ENCODE data around the gene OSR1. TPM values are rescaled to one million over a fixed set of nuclear protein-coding genes. Genes with fewer than 3 reads are reported as not detected.

OSR1 gene
- total and polyA plus RNA-seq, 2 donors (not counting 1 experiment from before 2014, with no cell fraction given): 11.3 to 13.4 TPM

DNA sequence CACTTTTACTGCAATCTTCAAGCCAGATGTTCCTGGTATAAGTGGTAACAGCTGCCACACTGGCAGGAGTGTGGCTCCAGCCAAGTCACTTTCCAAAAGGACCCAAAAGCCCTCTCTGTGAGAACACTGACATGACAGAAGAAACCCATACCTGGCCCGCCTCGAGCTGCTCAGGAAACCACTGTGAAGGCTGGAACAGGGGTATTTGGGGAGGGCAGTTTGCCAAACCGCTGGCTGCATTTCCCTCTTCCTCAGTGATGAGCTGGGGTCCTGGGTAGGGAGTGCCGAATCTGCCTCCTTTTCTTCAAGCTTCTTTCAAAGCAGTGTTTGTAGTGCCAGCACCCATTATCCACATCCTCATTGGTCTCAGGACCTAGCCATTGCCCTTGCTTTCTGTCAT is 10.3 kb upstream of the OSR1 start:
- TF ChIP-seq, protein P1, sequence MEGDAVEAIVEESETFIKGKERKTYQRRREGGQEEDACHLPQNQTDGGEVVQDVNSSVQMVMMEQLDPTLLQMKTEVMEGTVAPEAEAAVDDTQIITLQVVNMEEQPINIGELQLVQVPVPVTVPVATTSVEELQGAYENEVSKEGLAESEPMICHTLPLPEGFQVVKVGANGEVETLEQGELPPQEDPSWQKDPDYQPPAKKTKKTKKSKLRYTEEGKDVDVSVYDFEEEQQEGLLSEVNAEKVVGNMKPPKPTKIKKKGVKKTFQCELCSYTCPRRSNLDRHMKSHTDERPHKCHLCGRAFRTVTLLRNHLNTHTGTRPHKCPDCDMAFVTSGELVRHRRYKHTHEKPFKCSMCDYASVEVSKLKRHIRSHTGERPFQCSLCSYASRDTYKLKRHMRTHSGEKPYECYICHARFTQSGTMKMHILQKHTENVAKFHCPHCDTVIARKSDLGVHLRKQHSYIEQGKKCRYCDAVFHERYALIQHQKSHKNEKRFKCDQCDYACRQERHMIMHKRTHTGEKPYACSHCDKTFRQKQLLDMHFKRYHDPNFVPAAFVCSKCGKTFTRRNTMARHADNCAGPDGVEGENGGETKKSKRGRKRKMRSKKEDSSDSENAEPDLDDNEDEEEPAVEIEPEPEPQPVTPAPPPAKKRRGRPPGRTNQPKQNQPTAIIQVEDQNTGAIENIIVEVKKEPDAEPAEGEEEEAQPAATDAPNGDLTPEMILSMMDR (conservative IDR thresholded peaks at IDR 0.05 in 1 of 2, IDR thresholded peaks at IDR 0.05 in 1 of 2; ENCODE audit: low read depth in 1 of 2, low read length in 2 of 2): no peak
- no peaks in the 10 kb centered on the region for H3K79me2 ChIP-seq (ENCODE audit: control insufficient read depth, insufficient read depth, low read length)
- H3K9me3 ChIP-seq (ENCODE audit: control insufficient read depth, insufficient read depth, low read depth, low read length): no peaks in the 10 kb centered on the region
- H3K9ac ChIP-seq (ENCODE audit: insufficient read depth, low read length): no peak overlapping the region
- no peaks in the 10 kb centered on the region for H3K4me1 ChIP-seq (ENCODE audit: control insufficient read depth, extremely low read depth, insufficient read depth, low read length)
- no peak overlapping the region for H2AFZ ChIP-seq (ENCODE audit: low read length)
- no peak for DNase-seq (ENCODE audit: low read depth in 2 of 2)
- peaks cover 4% of the 10 kb centered on the region for H3K27me3 ChIP-seq (ENCODE audit: control insufficient read depth, insufficient read depth, low read length)
- H3K4me2 ChIP-seq (ENCODE audit: extremely low read depth, insufficient read depth, low read length): no peak overlapping the region
- H4K20me1 ChIP-seq (ENCODE audit: control insufficient read depth, extremely low read depth, insufficient read depth, low read length): no peaks in the 10 kb centered on the region
- no peak overlapping the region for H3K27ac ChIP-seq (ENCODE audit: insufficient read depth, low read length)
- H3K4me3 ChIP-seq (replicated peaks in 1 of 4; ENCODE audit: control extremely low read depth in 1 of 4, insufficient read depth in 1 of 4, low read depth in 3 of 4, low read length in 4 of 4): no peak overlapping the region
- H3K36me3 ChIP-seq (ENCODE audit: control insufficient read depth, insufficient read depth, low read length): no peaks in the 10 kb centered on the region

DNA sequence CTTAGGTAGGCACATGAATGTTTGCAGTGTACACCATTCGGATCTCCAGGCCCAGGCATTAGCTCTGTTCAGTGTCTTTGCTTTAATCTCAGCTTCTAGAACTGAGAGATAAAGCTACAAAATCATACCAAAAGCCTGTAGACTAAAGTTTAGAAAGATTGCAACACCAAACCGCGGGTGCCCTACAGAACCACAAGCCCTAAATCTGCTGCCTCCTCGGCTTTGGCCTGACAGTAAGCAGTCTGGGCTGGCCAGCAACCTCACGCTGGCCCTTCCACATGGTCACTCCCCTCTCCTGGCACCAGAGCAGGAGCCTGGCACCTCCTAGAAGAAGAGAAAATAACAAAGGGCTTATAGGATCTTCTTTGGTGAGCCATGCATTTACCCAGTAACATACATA is 8.9 kb upstream of the OSR1 start:
- no peak overlapping the region for H3K4me3 ChIP-seq (replicated peaks in 1 of 4; ENCODE audit: control extremely low read depth in 1 of 4, insufficient read depth in 1 of 4, low read depth in 3 of 4, low read length in 4 of 4)
- H2AFZ ChIP-seq (ENCODE audit: low read length): no peak overlapping the region
- H3K27me3 ChIP-seq (ENCODE audit: control insufficient read depth, insufficient read depth, low read length): peaks cover 4% of the 10 kb centered on the region
- no peaks in the 10 kb centered on the region for H3K4me1 ChIP-seq (ENCODE audit: control insufficient read depth, extremely low read depth, insufficient read depth, low read length)
- TF ChIP-seq EZH2 (IDR thresholded peaks at IDR 0.05; ENCODE audit: low read length, missing control alignments): no peak
- TF ChIP-seq, protein P1 (conservative IDR thresholded peaks at IDR 0.05 in 1 of 2, IDR thresholded peaks at IDR 0.05 in 1 of 2; ENCODE audit: low read depth in 1 of 2, low read length in 2 of 2): no peak
- H3K36me3 ChIP-seq (ENCODE audit: control insufficient read depth, insufficient read depth, low read length): no peaks in the 10 kb centered on the region
- no peaks in the 10 kb centered on the region for H4K20me1 ChIP-seq (ENCODE audit: control insufficient read depth, extremely low read depth, insufficient read depth, low read length)
- DNase-seq (ENCODE audit: low read depth in 2 of 2): peak in 1 of 2 donors; percentile 53
- no peaks in the 10 kb centered on the region for H3K9me3 ChIP-seq (ENCODE audit: control insufficient read depth, insufficient read depth, low read depth, low read length)
- no peak overlapping the region for H3K27ac ChIP-seq (ENCODE audit: insufficient read depth, low read length)
- no peaks in the 10 kb centered on the region for H3K79me2 ChIP-seq (ENCODE audit: control insufficient read depth, insufficient read depth, low read length)
- H3K9ac ChIP-seq (ENCODE audit: insufficient read depth, low read length): no peak overlapping the region
- no peak overlapping the region for H3K4me2 ChIP-seq (ENCODE audit: extremely low read depth, insufficient read depth, low read length)

DNA sequence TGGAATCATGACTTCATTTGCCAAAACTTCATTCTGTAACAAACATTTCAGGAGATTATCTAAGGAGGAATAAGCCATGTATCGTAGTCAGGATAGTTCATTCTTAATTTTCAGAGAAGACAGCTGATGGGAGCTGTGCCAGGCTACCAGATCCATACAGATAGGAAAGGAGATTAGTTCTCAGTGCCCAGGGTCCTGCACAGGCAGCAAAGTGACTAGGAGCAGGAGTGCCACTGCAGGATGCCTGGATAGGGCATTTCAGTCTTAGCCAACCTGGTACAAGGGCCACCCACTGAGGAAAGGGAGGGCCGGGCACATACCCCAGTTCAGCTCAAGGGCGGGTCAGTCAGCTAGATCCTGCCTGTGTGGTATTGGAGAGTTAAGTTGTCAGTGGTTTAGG is 6.7 kb upstream of the OSR1 start:
- Histone ChIP-seq H3K4me3 (replicated peaks in 1 of 4; ENCODE audit: control extremely low read depth in 1 of 4, insufficient read depth in 1 of 4, low read depth in 3 of 4, low read length in 4 of 4) (no peak overlapping the region), H3K27ac (ENCODE audit: insufficient read depth, low read length) (no peak overlapping the region), H3K36me3 (ENCODE audit: control insufficient read depth, insufficient read depth, low read length) (no peaks in the 10 kb centered on the region), H4K20me1 (ENCODE audit: control insufficient read depth, extremely low read depth, insufficient read depth, low read length) (no peaks in the 10 kb centered on the region), H3K27me3 (ENCODE audit: control insufficient read depth, insufficient read depth, low read length) (peaks cover 2% of the 10 kb centered on the region), H3K9me3 (ENCODE audit: control insufficient read depth, insufficient read depth, low read depth, low read length) (no peaks in the 10 kb centered on the region), H3K79me2 (ENCODE audit: control insufficient read depth, insufficient read depth, low read length) (no peaks in the 10 kb centered on the region), H2AFZ (ENCODE audit: low read length) (no peak overlapping the region), H3K9ac (ENCODE audit: insufficient read depth, low read length) (no peak overlapping the region), H3K4me1 (ENCODE audit: control insufficient read depth, extremely low read depth, insufficient read depth, low read length) (no peaks in the 10 kb centered on the region), H3K4me2 (ENCODE audit: extremely low read depth, insufficient read depth, low read length) (no peak overlapping the region)
- TF ChIP-seq, protein P1 (conservative IDR thresholded peaks at IDR 0.05 in 1 of 2, IDR thresholded peaks at IDR 0.05 in 1 of 2; ENCODE audit: low read depth in 1 of 2, low read length in 2 of 2): no peak
- TF ChIP-seq EZH2 (IDR thresholded peaks at IDR 0.05; ENCODE audit: low read length, missing control alignments): no peak
- DNase-seq (ENCODE audit: low read depth in 2 of 2): no peak
